Transverse colon (tissue), 4 donors: ENCODE measurements around the gene PRLH. TPM values are rescaled to one million over a fixed set of nuclear protein-coding genes. Genes with fewer than 3 reads are reported as not detected.

Experiments
- DNase-seq: peaks from one replicate; pipeline ENCODE4 v3.0.0-alpha.2; 2019
- H3K27ac ChIP-seq, 4 donors: fragments of 200-600 bp; sonication (generic); 2 replicates each; pipeline ENCODE4 v1.5.1; 2016 to 2018; ENCODE audit warnings: inconsistent platforms in 4 of 4
- H3K27me3 ChIP-seq: fragments of 200-600 bp; sonication (generic); 2 replicates; pipeline ENCODE4 v1.5.1; 2017; ENCODE audit warnings: inconsistent platforms
- H3K36me3 ChIP-seq, 4 donors: fragments of 200-600 bp; sonication (generic); 2 replicates each; pipeline ENCODE4 v1.5.1; 2017 to 2019; ENCODE audit warnings: inconsistent platforms in 4 of 4
- H3K4me1 ChIP-seq, 4 donors: fragments of 200-600 bp; sonication (generic); 2 replicates each; pipeline ENCODE4 v1.5.1; 2017 to 2020; ENCODE audit warnings: inconsistent platforms in 4 of 4
- H3K4me3 ChIP-seq, 4 donors: fragments of 200-600 bp; sonication (generic); 1 replicate in 1 of 4; 2 replicates in 3 of 4; pipeline versions ENCODE4 v1.5.1 to v1.6.1; 2017 to 2019; ENCODE audit warnings: inconsistent platforms in 4 of 4
- H3K9me3 ChIP-seq, 2 donors: fragments of 200-600 bp; sonication (generic); 2 replicates each; pipeline ENCODE4 v1.5.1; 2017 to 2019; ENCODE audit warnings: inconsistent platforms in 2 of 2
- EP300 ChIP-seq: sonication (generic); formaldehyde crosslinking; IDR thresholded peaks from one replicate; pipeline ENCODE4 v1.6.1; 2017; ENCODE audit warnings: antibody characterized with exemption, low read depth
- POLR2A ChIP-seq: fragments of 450-650 bp; IDR thresholded peaks from one replicate; pipeline ENCODE4 v1.6.1; 2016; ENCODE audit warnings: antibody characterized with exemption, mild to moderate bottlenecking, moderate library complexity
- POLR2AphosphoS5 ChIP-seq, 3 donors: sonication (generic); formaldehyde crosslinking; IDR thresholded peaks; one replicate each; pipeline ENCODE4 v1.6.1; 2016; ENCODE audit warnings: antibody characterized with exemption in 3 of 3
- WGBS, 2 donors: methylation state at CpG; one replicate each; pipeline ENCODE4 v1.1.5; 2018; ENCODE audit warnings: low coverage in 1 of 2; 5-methylcytosine and 5-hydroxymethylcytosine counted together
- in situ Hi-C, 4 donors: fragments of 200-750 bp; cut with MboI; loops; one replicate each; pipeline versions ENCODE4 v1.15.0 to v1.15.1; 2017; ENCODE audit warnings: low sequenced_read_pairs in 3 of 4, low pct_ligation_motif_present in 1 of 4, low pct_unique_long_range_greater_than_20kb in 1 of 4
- intact Hi-C: fragments of 100-400 bp; cut with DNase I; formaldehyde crosslinking; loops from one replicate; pipeline ENCODE4 v1.15.1; 2023; ENCODE audit warnings: low total_unique reads
- total RNA-seq, 4 donors: library from RNA; depleted of rRNA; stranded (reverse); fragments of >200 nt; gene quantifications; one replicate each; pipeline ENCODE4 v1.1.0, GENCODE V29; 2016
- TF ChIP-seq, protein P1 (sequence below), 5 experiments: fragments of 200-600 bp in 3 of 5; fragments of 450-650 bp in 2 of 5; sonication (generic) in 3 of 5; IDR thresholded peaks; 1 replicate in 2 of 5; 2 replicates in 3 of 5; pipeline ENCODE4 v1.5.1; 2016 to 2017; ENCODE audit warnings: antibody characterized with exemption in 5 of 5, inconsistent platforms in 3 of 5, mild to moderate bottlenecking in 2 of 5, moderate library complexity in 1 of 5

PRLH gene
- total RNA-seq, 4 donors from 2014 or later = not detected

DNA sequence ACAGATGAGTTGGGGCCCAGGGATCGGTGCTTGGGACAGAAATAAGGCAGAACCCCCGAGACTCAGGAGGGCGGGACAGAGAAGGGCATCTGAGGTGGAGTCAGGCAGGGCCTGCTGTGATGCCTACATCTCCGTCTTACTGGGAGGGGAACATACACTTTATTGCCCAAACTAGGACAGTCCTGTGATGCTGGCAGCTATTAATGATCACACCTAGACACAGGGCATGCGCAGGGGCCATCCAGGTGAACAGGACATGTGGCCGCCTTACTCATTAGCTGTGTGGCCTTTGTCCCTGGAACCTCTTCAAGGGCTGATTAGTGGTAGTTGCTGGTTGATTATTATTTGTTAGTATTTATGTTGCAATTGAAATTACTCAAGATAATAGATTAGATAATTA lies 46.1 kb upstream of the PRLH start:
- WGBS, 2 donors = 87 to 94% methylated on average over 2 to 6 of the region's 6 CpGs
- no peak for DNase-seq
- Histone ChIP-seq H3K9me3 (no peaks in the 10 kb centered on the region), H3K27ac (no peak overlapping the region), H3K4me3 (no peak overlapping the region), H3K4me1 (no peaks in the 10 kb centered on the region), H3K36me3 (no peaks in the 10 kb centered on the region), H3K27me3 (no peaks in the 10 kb centered on the region)
- intact Hi-C loops = no loop called here
- TF ChIP-seq, protein P1, sequence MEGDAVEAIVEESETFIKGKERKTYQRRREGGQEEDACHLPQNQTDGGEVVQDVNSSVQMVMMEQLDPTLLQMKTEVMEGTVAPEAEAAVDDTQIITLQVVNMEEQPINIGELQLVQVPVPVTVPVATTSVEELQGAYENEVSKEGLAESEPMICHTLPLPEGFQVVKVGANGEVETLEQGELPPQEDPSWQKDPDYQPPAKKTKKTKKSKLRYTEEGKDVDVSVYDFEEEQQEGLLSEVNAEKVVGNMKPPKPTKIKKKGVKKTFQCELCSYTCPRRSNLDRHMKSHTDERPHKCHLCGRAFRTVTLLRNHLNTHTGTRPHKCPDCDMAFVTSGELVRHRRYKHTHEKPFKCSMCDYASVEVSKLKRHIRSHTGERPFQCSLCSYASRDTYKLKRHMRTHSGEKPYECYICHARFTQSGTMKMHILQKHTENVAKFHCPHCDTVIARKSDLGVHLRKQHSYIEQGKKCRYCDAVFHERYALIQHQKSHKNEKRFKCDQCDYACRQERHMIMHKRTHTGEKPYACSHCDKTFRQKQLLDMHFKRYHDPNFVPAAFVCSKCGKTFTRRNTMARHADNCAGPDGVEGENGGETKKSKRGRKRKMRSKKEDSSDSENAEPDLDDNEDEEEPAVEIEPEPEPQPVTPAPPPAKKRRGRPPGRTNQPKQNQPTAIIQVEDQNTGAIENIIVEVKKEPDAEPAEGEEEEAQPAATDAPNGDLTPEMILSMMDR (IDR thresholded peaks at IDR 0.05) = no peak
- TF ChIP-seq POLR2AphosphoS5 (IDR thresholded peaks at IDR 0.05) = no peak
- TF ChIP-seq POLR2A = no peak
- no peak for TF ChIP-seq EP300
- in situ Hi-C loops = no loop called here

DNA sequence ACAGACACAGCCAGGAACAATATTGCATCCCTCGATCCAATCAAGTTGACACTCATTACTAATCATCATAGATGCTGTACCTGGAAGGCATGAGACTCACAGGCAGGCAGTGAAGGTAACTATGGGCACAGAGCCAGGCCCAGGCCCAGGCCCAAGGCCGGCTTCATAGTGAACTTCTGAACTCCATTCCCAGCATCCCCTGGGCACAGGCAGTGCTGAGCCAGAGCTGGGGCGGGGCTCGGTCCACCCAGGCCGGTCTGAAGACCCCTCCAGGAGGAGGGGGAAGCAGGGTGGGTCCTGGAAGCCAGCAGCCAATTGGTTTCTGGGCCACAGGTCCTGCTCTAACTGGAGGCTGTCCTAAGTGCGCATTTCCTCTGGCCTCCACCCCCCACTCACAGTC lies 41.7 kb upstream of the PRLH start:
- Histone ChIP-seq H3K4me3 (no peak overlapping the region), H3K36me3 (no peaks in the 10 kb centered on the region), H3K27ac (no peak overlapping the region), H3K4me1 (no peaks in the 10 kb centered on the region), H3K9me3 (no peaks in the 10 kb centered on the region), H3K27me3 (no peaks in the 10 kb centered on the region)
- intact Hi-C loops = no loop called here
- in situ Hi-C loops = no loop called here
- TF ChIP-seq EP300 (no peak), POLR2AphosphoS5 (IDR thresholded peaks at IDR 0.05) (no peak), POLR2A (no peak)
- TF ChIP-seq, protein P1 (IDR thresholded peaks at IDR 0.05) = no peak
- 77% methylated on average over 6 of the region's 6 CpGs; no CpG with 5 or more reads in 1 of the 2 donors for WGBS, 2 donors
- no peak for DNase-seq

DNA sequence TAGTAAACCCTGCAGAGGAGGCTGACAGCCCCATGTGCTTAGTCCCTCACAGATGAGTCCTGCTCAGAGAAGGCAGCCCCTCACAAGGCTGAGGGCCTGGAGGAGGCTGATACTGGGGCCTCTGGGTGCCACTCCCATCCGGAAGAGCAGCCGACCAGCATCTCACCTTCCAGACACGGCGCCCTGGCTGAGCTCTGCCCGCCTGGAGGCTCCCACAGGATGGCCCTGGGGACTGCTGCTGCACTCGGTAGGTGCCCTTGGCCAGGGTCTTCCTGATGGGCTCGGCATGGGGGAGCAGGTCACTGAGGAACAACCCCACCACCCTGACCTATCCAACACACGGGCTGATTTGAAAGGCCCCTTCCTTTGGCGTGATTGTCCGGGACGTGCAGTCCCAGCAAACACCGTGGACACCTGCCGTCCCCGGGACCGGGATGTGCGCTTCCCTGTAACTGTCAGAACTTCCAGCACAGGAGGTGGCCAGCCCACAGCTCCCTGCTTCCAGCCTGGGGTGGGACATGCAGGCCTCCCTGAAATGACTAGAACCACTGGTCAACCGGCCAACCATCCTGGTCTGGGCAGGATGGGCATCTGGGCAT lies 40.7 kb upstream of the PRLH start:
- in situ Hi-C loops (no loop called here), intact Hi-C loops (no loop called here)
- Histone ChIP-seq H3K4me3 (no peak overlapping the region), H3K9me3 (no peaks in the 10 kb centered on the region), H3K27me3 (no peaks in the 10 kb centered on the region), H3K36me3 (no peaks in the 10 kb centered on the region), H3K4me1 (no peaks in the 10 kb centered on the region), H3K27ac (no peak overlapping the region)
- no peak for TF ChIP-seq EP300
- TF ChIP-seq, protein P1 (IDR thresholded peaks at IDR 0.05) = no peak
- no peak for TF ChIP-seq POLR2A
- no peak for DNase-seq
- 94% methylated on average over 15 of the region's 17 CpGs; no CpG with 5 or more reads in 1 of the 2 donors for WGBS, 2 donors

DNA sequence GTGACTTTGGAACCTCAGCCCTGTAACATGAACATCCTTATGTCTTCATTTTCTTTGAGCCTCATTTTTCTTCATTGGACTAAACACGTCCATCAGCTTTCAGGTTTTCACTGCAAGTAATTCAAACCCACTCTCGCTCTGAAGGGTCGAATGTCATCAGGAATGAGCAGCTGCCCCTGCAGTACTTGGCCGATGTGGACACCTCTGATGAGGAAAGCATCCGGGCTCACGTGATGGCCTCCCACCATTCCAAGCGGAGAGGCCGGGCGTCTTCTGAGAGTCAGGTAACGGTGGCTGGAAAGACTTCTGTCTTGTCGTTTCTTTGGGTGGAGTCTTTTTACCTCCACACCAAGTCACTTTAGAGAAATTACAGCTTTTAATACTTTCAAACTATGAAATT lies 39.1 kb upstream of the PRLH start:
- Histone ChIP-seq H3K36me3 (no peaks in the 10 kb centered on the region), H3K9me3 (no peaks in the 10 kb centered on the region), H3K4me1 (no peaks in the 10 kb centered on the region), H3K27ac (no peak overlapping the region), H3K4me3 (no peak overlapping the region), H3K27me3 (no peaks in the 10 kb centered on the region)
- TF ChIP-seq, protein P1 (IDR thresholded peaks at IDR 0.05) = no peak
- TF ChIP-seq POLR2AphosphoS5 (IDR thresholded peaks at IDR 0.05) = no peak
- TF ChIP-seq POLR2A = no peak
- TF ChIP-seq EP300 = no peak
- 89 to 95% methylated on average over 11 of the region's 11 CpGs for WGBS, 2 donors
- intact Hi-C loops = no loop called here
- no peak for DNase-seq
- in situ Hi-C loops = no loop called here
